Spleen (tissue), 7 donors: ENCODE data around the gene NELL2.

Experiments
- POLR2A ChIP-seq, 3 donors: fragments of 450-650 bp; IDR thresholded peaks; one replicate each; pipeline ENCODE4 v1.5.1; 2017; ENCODE audit warnings: antibody characterized with exemption in 3 of 3, mild to moderate bottlenecking in 1 of 3
- POLR2AphosphoS5 ChIP-seq, 3 donors: sonication (generic); formaldehyde crosslinking; IDR thresholded peaks; one replicate each; pipeline ENCODE4 v1.5.1; 2017; ENCODE audit warnings: antibody characterized with exemption in 3 of 3
- TF ChIP-seq, protein P1 (sequence below), 11 experiments: fragments of 200-600 bp in 7 of 11; fragments of 450-650 bp in 4 of 11; sonication (generic) in 4 of 11; IDR thresholded peaks in 8 of 11; conservative IDR thresholded peaks in 3 of 11; 1 replicate in 7 of 11; 2 replicates in 4 of 11; pipeline versions ENCODE4 v1.4.0 to v1.8.0; 2016 to 2021; ENCODE audit warnings: antibody characterized with exemption in 11 of 11, inconsistent platforms in 4 of 11, mild to moderate bottlenecking in 1 of 11
- donor health status: DM: no; HTN: no; CAD: no; lungs with moderate emphysema.
- donor health status: DM: no; HTN: no; CAD: no.
- donor health status: DM: no; HTN: no; CAD: no.

DNA sequence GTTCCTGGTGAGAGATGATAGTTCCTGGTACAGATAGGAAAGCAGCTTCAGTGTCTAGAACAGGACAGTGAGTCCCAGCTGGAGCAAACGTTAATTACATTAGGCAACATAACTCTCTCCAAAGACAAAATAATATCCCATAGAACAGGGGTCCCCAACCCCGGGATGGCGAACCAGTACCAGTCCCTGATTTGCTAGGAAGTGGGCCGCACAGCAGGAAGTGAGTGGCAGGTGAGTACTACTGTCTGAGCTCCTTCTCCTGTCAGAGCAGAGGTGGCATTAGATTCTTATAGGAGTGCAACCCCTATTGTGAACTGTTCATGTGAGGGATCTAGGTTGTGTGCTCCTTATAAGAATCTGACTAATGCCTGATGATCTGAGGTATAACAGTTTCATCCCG, 204.1 kb downstream of the NELL2 start:
- TF ChIP-seq POLR2A (IDR thresholded peaks at IDR 0.05) (no peak), POLR2AphosphoS5 (IDR thresholded peaks at IDR 0.05) (no peak)
- TF ChIP-seq, protein P1, sequence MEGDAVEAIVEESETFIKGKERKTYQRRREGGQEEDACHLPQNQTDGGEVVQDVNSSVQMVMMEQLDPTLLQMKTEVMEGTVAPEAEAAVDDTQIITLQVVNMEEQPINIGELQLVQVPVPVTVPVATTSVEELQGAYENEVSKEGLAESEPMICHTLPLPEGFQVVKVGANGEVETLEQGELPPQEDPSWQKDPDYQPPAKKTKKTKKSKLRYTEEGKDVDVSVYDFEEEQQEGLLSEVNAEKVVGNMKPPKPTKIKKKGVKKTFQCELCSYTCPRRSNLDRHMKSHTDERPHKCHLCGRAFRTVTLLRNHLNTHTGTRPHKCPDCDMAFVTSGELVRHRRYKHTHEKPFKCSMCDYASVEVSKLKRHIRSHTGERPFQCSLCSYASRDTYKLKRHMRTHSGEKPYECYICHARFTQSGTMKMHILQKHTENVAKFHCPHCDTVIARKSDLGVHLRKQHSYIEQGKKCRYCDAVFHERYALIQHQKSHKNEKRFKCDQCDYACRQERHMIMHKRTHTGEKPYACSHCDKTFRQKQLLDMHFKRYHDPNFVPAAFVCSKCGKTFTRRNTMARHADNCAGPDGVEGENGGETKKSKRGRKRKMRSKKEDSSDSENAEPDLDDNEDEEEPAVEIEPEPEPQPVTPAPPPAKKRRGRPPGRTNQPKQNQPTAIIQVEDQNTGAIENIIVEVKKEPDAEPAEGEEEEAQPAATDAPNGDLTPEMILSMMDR (IDR thresholded peaks at IDR 0.05 in 8 of 11, conservative IDR thresholded peaks at IDR 0.05 in 3 of 11): no peak
